GM18505 (cell line): ENCODE measurements around the gene TSPEAR.

Experiments
- ATAC-seq: cut with Tn5 transposase; IDR thresholded peaks from one replicate; pipeline ENCODE4 v1.9.1; 2021; ENCODE audit not compliant: unreplicated experiment
- POLR2A ChIP-seq: IDR thresholded peaks from 4 replicates; pipeline ENCODE4 v1.6.1; 2011; ENCODE audit warnings: borderline replicate concordance; ENCODE audit not compliant: insufficient read depth, insufficient read length; ENCODE audit errors: extremely low read depth

TSPEAR gene

DNA sequence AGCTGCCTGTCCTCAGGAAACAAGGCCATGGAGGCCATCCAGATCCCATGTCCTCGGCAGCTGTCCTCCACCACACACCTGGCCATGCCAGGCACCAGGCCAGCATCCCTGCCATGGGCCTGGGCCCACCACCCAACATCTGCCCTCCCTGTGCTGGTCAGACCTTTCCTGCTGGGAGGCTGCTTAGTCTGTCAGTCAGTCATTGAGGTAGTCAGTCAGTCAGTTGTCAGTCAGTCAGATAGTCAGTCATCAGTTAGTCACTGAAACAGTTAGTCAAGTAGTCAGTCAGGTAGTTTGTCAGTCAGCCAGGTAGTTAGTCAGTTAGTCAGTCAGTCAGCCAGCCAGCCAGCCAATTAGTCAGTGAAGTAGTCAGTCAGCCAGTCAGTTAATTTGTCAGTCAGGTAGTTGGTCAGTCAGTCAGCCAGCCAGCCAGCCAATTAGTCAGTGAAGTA lies 188.6 kb downstream of the TSPEAR start:
- no peak for TF ChIP-seq POLR2A

GRCh38 chr21:44521928-44522752 lies 189.2 kb downstream of the TSPEAR start:
- ATAC-seq = no peak
- no peak for TF ChIP-seq POLR2A

More for the DNA sequence above, 188.6 kb downstream of the TSPEAR start:
- ATAC-seq = no peak

GRCh38 chr21:44521301-44521927 lies 190.0 kb downstream of the TSPEAR start:
- no peak for TF ChIP-seq POLR2A
- ATAC-seq = no peak

GRCh38 chr21:44520326-44521300 lies 190.8 kb downstream of the TSPEAR start:
- TF ChIP-seq POLR2A = no peak
- no peak for ATAC-seq

GRCh38 chr21:44519346-44520325 lies 191.7 kb downstream of the TSPEAR start:
- no peak for ATAC-seq
- TF ChIP-seq POLR2A = no peak

GRCh38 chr21:44518686-44519085 lies 192.7 kb downstream of the TSPEAR start:
- no peak for TF ChIP-seq POLR2A
- no peak for ATAC-seq

GRCh38 chr21:44517175-44517899 lies 194.0 kb downstream of the TSPEAR start:
- TF ChIP-seq POLR2A = no peak
- ATAC-seq = no peak

DNA sequence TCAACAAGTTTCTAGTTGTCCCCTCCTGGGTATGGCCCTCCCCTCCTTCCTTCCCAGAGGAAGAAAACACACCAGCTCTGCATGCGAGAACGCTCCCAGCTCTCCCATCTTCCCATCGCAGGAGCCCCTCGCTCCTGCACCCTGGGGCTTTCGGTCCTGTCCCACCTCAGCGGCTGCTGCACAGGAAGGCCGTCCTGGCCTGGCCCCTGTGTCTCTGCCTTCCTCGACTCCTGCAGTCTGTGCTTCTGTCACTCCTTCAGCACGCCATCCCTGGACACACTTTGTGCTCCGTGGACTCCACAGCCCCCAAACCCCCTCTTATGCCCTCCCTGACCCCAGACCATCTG lies 194.6 kb downstream of the TSPEAR start:
- ATAC-seq = no peak
- no peak for TF ChIP-seq POLR2A

DNA sequence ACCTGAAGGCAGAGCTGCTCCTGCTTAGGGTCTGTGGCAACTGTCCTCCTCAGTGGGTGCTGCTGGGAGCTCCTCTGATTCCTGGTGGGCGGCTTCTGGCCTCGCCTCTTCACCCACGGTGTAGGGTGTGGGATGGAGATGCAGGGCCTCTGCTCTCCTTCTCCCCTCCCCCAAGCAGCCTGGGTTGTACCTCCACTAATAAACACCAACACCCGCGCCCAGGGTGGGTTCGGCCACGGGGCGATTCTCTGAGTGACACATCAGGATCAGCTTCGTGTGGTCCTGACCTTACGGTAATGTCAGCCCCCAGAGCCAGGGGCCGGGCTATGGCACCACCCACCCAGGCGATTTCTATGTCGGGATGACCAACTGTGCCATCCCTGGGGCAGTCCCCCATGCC lies 195.0 kb downstream of the TSPEAR start:
- no peak for ATAC-seq
- no peak for TF ChIP-seq POLR2A

GRCh38 chr21:44515359-44516165 lies 195.8 kb downstream of the TSPEAR start:
- TF ChIP-seq POLR2A = no peak
- no peak for ATAC-seq
